HG03520 (cell line): ENCODE data around the gene HCRTR2.
"Not testable (repeated sequence)": the region's sequence is repeated elsewhere in the genome, so short reads cannot be mapped to it uniquely, and the experiment has no call there.

Source experiments
- ATAC-seq: cut with Tn5 transposase; IDR thresholded peaks from one replicate; pipeline ENCODE4 v1.9.1; 2021; ENCODE audit warnings: mild to moderate bottlenecking, moderate library complexity; ENCODE audit not compliant: unreplicated experiment

The HCRTR2 gene

GRCh38 chr6:55212156-55212555 is 37.8 kb downstream of the HCRTR2 start:
- no peak for ATAC-seq

GRCh38 chr6:55220961-55221360 is 46.6 kb downstream of the HCRTR2 start:
- no peak for ATAC-seq

- ATAC-seq, result no peak
Observed at GRCh38 chr6:55227862-55228261, 53.5 kb downstream of the HCRTR2 start.

- ATAC-seq, result no peak
Observed at GRCh38 chr6:55239099-55239498, 64.8 kb downstream of the HCRTR2 start.

GRCh38 chr6:55240975-55241605 is 66.8 kb downstream of the HCRTR2 start:
- ATAC-seq, result not testable (repeated sequence)

- ATAC-seq, result no peak
Observed at GRCh38 chr6:55250400-55250799, 76.1 kb downstream of the HCRTR2 start.

GRCh38 chr6:55255113-55255512 is 80.8 kb downstream of the HCRTR2 start:
- ATAC-seq, result no peak

- ATAC-seq, result no peak
Observed at GRCh38 chr6:55260181-55260580, 85.9 kb downstream of the HCRTR2 start.

GRCh38 chr6:55265409-55266114 is 91.2 kb downstream of the HCRTR2 start:
- ATAC-seq, result no peak

- ATAC-seq, result no peak
Observed at GRCh38 chr6:55266896-55267295, 92.6 kb downstream of the HCRTR2 start.

- ATAC-seq, result no peak
Observed at GRCh38 chr6:55276745-55277530, 102.6 kb downstream of the HCRTR2 start.

- ATAC-seq, result no peak
Observed at GRCh38 chr6:55277646-55278045, 103.3 kb downstream of the HCRTR2 start.

- no peak for ATAC-seq
Observed at GRCh38 chr6:55281215-55281614, 106.9 kb downstream of the HCRTR2 start.

GRCh38 chr6:55282115-55282514 is 107.8 kb downstream of the HCRTR2 start:
- ATAC-seq, result no peak

GRCh38 chr6:55286824-55287223 is 112.5 kb downstream of the HCRTR2 start:
- no peak for ATAC-seq

GRCh38 chr6:55290736-55291135 is 116.4 kb downstream of the HCRTR2 start:
- no peak for ATAC-seq

GRCh38 chr6:55293116-55293515 is 118.8 kb downstream of the HCRTR2 start:
- ATAC-seq, result no peak

GRCh38 chr6:55297214-55297613 is 122.9 kb downstream of the HCRTR2 start:
- ATAC-seq, result not testable (repeated sequence)

- ATAC-seq, result no peak
Observed at GRCh38 chr6:55299286-55299985, 125.1 kb downstream of the HCRTR2 start.

GRCh38 chr6:55304747-55305146 is 130.4 kb downstream of the HCRTR2 start:
- ATAC-seq, result no peak

GRCh38 chr6:55319961-55320695 is 145.8 kb downstream of the HCRTR2 start:
- ATAC-seq, result no peak
